ENCODE data around the gene BCAS1. TPM values are rescaled to one million over a fixed set of nuclear protein-coding genes. Genes with fewer than 3 reads are reported as not detected.

BCAS1 gene
- total RNA-seq, 2 donors from 2014 or later, result not detected

DNA sequence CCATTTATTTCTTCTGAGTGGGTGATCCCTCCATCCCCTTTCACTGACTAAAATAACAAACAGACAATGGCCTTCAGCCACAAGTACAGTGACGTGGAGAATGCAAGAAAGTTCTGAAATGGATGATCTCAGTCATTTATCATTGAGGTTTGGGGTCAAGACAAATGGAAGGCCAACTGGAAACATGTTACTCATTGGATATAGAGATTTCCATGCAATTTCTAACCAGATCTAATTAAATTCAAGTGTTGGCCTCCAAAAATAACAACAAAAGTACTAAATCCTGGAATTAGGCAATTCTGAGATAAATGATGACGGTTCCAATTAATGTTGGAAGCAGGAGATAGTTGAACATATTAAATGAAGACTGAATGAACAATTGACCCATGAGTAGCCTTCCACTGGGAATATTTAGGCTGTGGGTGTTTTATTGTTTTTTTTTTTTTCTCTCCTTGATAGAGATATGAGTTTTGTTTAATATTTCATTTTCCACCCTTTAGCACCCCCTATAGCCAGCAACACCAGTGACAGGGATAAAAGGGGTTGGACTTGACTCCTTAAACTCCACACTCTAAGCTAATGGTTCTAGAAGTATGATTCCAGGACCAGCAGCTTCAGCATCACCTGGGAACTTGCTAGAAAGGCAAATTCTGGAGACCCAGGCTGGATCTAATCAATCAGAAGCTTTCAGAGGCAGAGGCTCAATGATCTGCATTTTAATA lies 112.8 kb downstream of the BCAS1 start:
- DNase-seq, result no peak
- peak; percentile 38 to 41 for ATAC-seq
- intact Hi-C loops (cut with DNase I), result no loop called here

DNA sequence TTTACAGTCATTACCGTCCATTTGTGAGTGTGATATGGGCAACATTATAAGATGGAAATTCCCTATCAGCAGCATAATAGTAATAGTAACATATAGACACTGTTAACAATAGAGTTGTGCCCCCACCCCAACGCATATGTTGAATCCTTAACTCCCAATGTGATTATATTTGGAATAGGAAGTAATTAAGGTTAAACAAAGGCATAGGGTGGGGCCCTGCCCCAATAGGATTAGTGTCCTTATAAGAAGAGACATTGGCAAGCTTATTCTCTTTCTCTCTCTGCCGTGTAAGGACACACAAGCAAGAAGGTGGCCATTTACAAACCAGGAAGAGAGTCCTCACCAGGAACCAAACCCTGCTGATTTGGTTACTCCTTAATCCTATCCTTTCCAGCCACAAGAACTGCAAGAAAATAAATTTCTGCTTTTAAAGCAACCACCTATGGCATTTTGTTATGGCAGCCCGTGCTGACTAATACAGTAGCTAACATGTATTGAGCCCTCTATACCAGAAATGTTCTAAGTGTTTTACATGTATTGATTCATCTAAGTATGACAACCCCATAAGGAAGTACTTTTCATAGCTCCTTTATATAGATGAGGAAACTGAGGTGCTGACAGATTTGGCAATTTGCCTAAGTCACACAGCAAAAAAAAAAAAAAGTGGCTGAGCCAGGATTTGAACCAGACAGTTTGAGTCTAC lies 114.2 kb downstream of the BCAS1 start:
- intact Hi-C loops (cut with DNase I), result no loop called here
- no peak for ATAC-seq
- DNase-seq, result no peak

DNA sequence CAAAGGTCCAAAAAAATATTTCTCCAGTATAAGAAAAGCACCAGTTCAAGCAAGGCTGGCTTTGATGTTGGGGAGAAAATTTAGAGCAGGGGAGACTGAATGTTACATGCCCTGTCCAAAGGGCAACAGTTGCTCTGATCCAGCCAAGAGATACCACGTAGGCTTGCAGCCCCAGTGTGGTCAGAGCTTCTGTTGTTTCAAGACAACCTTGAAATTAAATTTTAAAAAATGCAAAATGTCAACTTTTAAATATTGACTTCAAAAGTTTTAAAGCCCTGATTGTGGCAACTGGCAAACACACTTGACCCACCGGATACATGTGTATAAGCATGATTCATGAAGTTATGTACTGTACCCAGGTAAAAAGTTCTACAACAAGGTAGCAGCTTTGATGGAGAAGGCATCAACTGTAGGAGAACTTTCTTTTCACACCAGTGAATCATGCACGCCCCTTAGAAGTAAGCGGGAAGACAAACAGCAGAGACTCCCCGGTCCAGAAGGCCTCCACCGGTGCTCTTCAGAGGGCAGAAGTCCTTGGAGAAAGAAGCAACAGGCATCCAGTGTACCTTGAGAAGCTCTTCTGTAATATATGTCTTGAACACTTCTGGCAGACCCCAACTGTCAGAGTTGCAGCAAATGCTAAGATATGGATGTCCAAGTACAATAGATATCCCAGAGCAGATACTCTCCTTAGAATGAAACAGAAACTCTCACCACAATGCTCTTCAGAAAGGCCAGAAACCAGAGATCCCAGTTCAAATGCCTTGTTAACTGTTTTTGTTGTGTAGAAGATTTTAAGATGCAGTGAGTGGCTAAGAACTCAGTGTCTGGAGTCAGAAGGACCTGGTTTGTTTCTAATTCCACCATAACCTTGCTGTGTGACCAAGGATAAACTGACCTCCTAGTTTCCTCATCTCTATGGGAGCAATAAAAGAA lies 115.4 kb downstream of the BCAS1 start:
- DNase-seq (no peak), ATAC-seq (no peak)
- intact Hi-C loops (cut with DNase I), result no loop called here

DNA sequence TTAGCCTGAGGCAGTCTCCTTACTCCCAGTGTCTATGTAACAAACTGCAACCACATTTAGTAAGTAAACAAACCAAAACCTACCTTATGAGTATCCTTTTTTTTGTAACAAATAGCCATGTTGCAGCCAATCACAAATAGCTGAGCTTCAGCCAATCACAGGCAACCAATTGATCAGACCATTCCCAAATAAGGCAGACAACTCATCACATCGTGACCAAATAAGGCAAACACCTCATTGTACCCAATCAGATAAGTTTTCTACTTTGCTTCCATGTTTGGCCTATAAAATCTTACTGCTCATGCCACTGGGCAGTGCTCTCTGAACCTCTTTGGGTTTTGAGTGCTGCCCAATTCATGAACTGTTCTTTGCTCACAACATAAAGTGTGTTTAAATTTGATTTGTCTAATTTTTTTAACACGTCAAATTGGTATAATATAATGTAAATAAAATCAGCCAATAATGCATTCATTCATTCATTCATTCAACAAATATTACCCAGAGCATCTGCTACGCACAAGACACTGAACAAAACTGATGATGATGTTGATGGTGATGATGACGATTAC lies 117.8 kb downstream of the BCAS1 start:
- intact Hi-C loops (cut with DNase I), result no loop called here
- ATAC-seq (no peak), DNase-seq (no peak)

DNA sequence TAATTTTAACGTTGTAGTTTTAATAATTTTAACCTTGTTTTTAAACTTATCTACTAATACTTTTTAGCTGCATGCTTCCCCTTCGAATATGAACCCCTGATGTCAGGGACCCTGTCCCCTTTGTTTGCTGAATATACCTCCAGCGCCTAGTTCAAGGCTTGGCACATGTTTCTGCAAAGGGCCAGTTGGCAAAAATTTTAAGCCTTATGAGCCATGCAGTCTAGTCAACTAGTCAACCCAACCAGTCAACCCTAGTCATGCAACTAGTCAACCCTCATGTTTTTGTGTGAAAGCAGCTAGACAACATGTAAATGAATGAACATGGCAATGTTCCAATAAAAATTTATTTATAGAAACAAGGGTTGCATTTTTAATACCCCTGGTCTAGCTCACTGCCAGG lies 119.8 kb downstream of the BCAS1 start:
- no peak for DNase-seq
- intact Hi-C loops (cut with DNase I), result no loop called here
- no peak for ATAC-seq

DNA sequence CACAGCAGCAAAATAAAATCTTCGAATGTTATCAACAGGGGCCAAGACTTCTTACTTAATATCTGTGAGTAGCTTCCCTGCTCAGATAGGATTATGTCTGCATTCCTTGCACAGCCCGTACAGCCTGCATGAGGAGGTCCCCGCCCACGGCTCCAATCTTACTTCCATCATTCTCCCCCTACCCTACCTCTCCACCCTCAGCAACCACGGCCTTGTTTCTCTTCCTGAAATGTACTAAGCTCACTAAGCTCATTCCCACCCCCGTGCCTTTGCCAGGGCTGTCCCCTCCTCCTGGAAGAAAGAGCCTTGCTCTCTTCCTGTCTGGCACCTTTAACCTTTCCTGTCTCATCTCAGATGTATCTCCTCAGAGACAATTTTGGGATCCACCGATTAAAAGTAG lies 120.4 kb downstream of the BCAS1 start:
- intact Hi-C loops (cut with DNase I), result no loop called here
- DNase-seq (no peak), ATAC-seq (no peak)

DNA sequence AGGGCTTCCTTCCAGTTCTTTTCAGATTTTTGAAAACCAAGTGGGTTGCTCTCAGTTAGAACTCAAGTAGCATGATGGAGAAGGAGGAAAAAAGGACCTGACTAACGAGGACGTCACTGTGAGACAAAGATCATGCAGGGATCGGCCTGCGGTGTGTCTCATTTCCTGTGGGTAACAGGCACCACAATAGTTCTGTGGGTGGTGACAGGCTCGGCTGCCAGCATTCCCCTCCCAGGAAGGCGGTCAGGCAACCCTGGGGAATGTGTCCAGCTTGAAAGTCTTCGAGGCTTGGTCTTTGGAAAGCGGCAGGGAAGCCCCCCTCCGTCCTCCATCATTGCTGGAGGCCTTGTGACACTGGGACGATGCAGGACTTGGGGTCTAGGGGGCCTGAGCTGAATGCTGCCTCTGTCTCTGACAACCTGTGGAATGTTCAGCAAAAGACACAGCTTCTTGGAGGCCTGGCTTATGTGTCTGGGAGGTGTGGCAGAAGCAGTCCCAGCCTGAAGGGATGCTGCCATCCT lies 121.0 kb downstream of the BCAS1 start:
- ATAC-seq (peak; percentile 80 to 81), DNase-seq (peak; percentile 69)
- intact Hi-C loops (cut with DNase I), result loop anchor here in 1 of 2 donors (10.0 kb wide), 1 partner anchor 115 kb away; no protein-coding TSS in a partner anchor

DNA sequence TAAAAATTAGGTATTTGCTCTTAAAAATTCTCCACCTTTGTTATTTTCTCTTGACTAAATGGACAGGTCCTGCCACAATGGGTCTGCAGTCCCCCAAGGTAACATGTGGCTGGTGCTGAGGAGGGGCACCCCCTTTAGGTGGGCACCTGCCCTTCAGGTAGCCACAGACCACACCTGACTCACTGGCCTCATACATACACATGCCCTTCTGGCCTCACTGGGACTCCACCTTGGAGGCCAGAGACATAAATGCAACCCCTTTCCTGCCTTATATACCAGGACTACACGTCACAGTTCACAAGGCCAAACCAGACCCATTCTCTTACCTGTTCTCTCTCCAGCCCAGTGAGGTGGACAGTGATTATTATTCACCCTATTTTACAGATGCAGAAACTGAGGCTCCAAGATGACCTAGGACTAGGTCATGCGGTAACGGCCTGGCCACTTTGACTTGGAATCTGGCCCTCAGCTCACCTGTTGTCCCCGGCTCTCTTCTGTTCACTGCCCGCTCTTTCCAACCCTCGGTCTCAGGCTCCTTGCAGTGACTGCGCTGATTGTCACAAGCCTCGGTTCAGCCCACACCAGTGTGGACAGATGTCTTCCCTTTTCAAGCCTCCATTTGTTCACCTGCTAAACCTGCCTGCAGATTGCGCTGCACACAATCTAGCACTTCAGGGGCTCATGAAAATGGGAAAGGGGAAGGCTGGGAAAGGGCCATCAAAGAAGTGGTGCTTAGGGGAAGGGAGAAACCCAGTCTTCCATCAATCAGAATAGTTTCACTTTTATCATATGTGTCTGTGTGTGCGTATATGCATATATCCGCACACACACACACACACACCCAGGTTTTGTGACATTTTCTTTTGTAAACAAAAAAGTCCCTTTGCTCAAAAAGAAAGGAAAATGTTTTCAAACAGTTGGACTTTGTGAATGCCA lies 121.7 kb downstream of the BCAS1 start:
- intact Hi-C loops (cut with DNase I), result loop anchor here in 1 of 2 donors (10.0 kb wide), 1 partner anchor 116 kb away; no protein-coding TSS in a partner anchor

DNA sequence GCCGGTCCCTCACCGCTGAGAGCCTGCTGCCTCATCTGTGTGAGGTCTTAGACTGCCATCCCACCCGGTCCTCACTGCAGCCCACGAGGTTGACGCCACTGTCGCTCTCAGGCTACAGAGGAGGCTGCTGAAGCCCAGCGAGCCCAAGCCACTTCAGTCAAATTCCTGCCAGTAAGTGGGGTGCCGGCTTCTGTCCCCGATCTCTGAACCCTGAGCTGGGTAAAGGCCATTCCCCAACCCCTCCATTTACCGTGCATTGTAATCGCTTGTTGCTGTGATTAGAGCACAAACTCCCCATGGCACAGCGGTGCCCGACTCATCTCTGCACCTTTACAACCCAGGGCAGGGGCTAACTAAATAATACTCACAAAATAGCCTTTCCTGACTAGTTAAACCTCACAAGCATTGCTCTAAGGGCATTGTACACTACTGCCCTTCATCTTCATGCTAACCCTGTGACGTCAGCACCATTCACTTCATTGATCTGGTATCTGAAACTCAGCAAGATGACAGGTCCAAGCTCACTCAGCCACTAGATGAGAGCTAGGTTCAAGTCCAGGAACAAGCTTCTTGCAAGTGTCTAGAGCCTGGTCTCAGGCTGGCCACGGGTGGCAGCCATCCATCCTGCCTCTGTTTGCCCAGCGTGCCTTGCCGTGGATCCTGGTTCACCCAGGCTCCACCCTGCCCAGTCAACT lies 122.7 kb downstream of the BCAS1 start:
- no peak for DNase-seq
- no peak for ATAC-seq
- intact Hi-C loops (cut with DNase I), result loop anchor here in 1 of 2 donors (10.0 kb wide), 1 partner anchor 117 kb away; no protein-coding TSS in a partner anchor

More for the DNA sequence above, 121.7 kb downstream of the BCAS1 start:
- DNase-seq (no peak), ATAC-seq (peak in 1 of 2 donors; percentile 17)

DNA sequence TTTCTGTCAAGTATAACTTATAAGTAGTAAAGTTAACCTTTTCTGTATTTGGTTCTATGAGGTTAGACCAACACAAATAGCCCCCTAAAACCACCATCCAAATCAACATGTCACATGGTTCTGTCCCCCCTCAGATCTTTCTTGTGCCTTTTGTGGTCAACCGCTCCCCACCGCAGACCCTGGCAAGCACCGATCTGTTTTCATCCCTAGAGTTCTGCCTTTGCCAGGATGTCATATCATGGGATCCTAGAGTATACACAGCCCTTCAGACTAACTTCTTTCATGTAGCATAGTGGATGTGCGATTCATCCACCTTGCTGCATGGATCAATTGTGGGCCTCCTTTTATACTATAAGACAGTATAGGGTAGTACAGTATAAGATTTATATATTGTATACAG lies 124.3 kb downstream of the BCAS1 start:
- no peak for DNase-seq
- no peak for ATAC-seq
- intact Hi-C loops (cut with DNase I), result loop anchor here in 1 of 2 donors (10.0 kb wide), 1 partner anchor 119 kb away; no protein-coding TSS in a partner anchor

DNA sequence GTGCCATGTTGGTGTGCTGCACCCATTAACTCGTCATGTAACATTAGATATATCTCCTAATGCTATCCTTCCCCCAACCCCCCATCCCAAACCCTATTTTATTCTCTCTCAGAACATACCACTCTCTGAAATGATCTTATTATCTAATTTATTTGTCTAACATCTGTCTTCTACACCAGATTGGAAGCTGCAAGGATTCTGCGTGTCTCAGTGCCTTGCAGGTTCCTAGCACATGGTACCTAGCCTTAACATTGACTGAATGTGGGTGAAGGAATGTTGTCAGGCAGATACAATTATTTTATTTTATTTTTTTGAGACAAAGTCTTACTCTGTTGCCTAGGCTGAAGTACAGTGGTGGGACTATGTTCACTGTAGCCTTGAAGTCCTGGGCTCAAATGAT lies 124.9 kb downstream of the BCAS1 start:
- intact Hi-C loops (cut with DNase I), result loop anchor here in 1 of 2 donors (10.0 kb wide), 1 partner anchor 119 kb away; no protein-coding TSS in a partner anchor
- no peak for DNase-seq
- no peak for ATAC-seq

DNA sequence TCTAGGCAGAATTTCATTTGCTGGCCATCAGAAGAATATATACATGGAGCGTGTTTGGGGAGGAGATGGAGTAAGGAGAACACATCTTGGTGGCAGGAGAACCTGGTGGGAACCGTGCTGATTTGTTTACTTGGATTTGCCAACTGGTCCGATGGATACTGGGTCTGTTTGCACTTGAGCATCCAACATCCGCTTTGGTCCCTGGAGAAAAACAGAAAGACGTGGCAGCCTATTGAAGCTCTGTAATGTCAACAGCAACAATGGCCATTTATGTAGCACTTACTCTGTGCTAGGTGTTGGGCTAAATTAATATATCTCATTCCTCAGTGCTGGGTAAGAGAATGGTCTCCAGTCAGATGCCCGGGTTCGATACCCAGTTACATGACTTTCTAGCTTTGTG lies 125.6 kb downstream of the BCAS1 start:
- intact Hi-C loops (cut with DNase I), result loop anchor here in 1 of 2 donors (10.0 kb wide), 1 partner anchor 120 kb away; no protein-coding TSS in a partner anchor
- DNase-seq, result no peak
- no peak for ATAC-seq

DNA sequence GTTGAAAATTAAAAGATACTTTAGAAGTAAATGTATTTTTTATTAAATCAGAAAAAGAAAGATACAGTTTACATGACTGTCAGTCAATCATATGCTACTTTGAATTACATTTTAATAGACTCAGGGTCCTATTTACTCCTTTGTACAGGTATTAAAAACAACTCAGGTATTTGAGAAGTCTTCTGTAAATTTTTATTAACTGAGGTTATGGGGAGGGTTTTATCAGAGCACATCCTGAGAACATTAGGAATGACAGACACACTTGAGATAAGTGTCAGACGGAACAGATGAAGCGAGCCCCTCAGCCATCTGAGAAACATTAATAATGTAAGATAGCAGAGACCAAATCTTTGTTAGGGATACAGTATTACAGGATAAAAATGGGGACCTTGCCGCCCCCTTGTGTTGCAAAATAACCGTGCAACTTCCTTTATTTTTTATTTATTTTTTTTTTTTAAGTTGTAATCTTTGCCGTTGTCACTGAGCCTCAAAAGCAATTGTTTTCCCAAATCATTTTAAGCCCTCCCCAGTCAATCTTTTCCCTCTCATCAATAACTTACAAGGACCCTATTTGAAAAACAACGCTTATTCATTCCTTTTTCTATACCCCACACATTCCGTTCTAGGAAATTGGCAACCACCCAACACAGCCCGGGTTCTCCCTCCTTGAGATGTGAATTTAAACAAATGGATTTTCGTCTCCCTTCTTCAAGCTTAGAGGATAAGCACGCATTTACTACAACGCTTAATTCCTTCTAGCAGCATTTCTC lies 126.7 kb downstream of the BCAS1 start:
- intact Hi-C loops (cut with DNase I), result loop anchor here in 1 of 2 donors (10.0 kb wide), 1 partner anchor 121 kb away; no protein-coding TSS in a partner anchor
- no peak for ATAC-seq
- no peak for DNase-seq

DNA sequence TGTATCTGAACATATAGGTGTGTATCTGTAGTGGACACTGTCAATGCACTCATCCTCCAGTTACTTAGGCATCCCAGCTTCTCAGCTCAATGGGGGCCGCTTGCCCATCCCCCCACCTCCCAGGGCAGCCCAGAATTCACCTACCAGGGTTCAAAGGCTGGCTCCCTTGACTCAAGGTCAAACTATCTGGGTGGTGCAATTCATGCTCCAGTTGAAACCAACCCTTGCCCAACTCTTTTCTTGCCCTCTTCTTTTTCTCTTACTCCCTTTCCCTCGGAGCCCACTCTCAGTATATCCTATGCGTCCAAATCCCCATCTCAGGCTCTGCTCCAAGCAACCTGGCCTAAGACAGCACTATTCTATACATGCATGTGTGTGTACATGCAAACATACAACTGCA lies 127.4 kb downstream of the BCAS1 start:
- no peak for DNase-seq
- ATAC-seq, result no peak
- intact Hi-C loops (cut with DNase I), result loop anchor here in 1 of 2 donors (10.0 kb wide), 1 partner anchor 122 kb away; no protein-coding TSS in a partner anchor

DNA sequence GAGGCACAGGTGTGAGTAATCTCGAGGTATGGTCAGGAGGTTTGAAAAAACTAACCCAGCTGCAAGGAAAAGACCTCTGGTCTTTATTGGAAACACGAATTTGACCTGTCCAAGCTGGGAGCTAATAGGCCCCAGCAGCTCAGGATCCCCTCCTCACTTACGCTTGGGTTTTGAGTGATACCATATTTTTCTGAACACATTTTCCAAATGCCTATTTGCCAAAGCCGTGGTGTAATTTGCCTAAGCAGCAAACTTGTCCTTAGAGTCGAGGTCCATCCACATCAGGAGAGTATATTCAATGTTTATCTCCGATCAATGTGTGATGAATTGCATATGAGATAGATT lies 128.0 kb downstream of the BCAS1 start:
- intact Hi-C loops (cut with DNase I), result loop anchor here in 1 of 2 donors (10.0 kb wide), 1 partner anchor 122 kb away; no protein-coding TSS in a partner anchor
- ATAC-seq (no peak), DNase-seq (no peak)

Measured in left cardiac atrium (tissue), 4 donors.